NAMALWA (cell line): ENCODE results near the gene CA5A.
A peak's percentile ranks its signal among the peaks of the same experiment; 100 is the strongest.
"Not testable (repeated sequence)": the region's sequence is repeated elsewhere in the genome, so short reads cannot be mapped to it uniquely, and the experiment has no call there.

Experiments
- DNase-seq: peaks from one replicate; pipeline ENCODE4 v3.0.0-alpha.2; 2015; ENCODE audit warnings: low spot score

The CA5A gene

GRCh38 chr16:87894005-87894404, 42.3 kb downstream of the CA5A start:
- not testable (repeated sequence) for DNase-seq

- DNase-seq = no peak
These were observed 44.6 kb downstream of the CA5A start for GRCh38 chr16:87891764-87892163.

- DNase-seq = not testable (repeated sequence)
These were observed 46.6 kb downstream of the CA5A start for GRCh38 chr16:87889762-87890161.

- not testable (repeated sequence) for DNase-seq
These were observed 48.0 kb downstream of the CA5A start for GRCh38 chr16:87888346-87888745.

GRCh38 chr16:87887931-87888330, 48.4 kb downstream of the CA5A start:
- not testable (repeated sequence) for DNase-seq

- DNase-seq = not testable (repeated sequence)
These were observed 50.9 kb downstream of the CA5A start for GRCh38 chr16:87885371-87885967.

GRCh38 chr16:87882436-87883019, 53.8 kb downstream of the CA5A start:
- no peak for DNase-seq

GRCh38 chr16:87881324-87882200, 54.8 kb downstream of the CA5A start:
- no peak for DNase-seq

- DNase-seq = no peak
These were observed 56.1 kb downstream of the CA5A start for GRCh38 chr16:87880117-87880696.

GRCh38 chr16:87879411-87880013, 56.8 kb downstream of the CA5A start:
- DNase-seq = not testable (repeated sequence)

- DNase-seq = no peak
These were observed 57.6 kb downstream of the CA5A start for GRCh38 chr16:87878704-87879103.

GRCh38 chr16:87877942-87878507, 58.3 kb downstream of the CA5A start:
- no peak for DNase-seq

- no peak for DNase-seq
These were observed 61.5 kb downstream of the CA5A start for GRCh38 chr16:87874639-87875427.

- DNase-seq = not testable (repeated sequence)
These were observed 65.7 kb downstream of the CA5A start for GRCh38 chr16:87870418-87871291.

GRCh38 chr16:87869879-87870417, 66.4 kb downstream of the CA5A start:
- not testable (repeated sequence) for DNase-seq

GRCh38 chr16:87869061-87869878, 67.1 kb downstream of the CA5A start, which contains the start of gene SLC7A5:
Gene SLC7A5, minus strand, starts transcription at chr16:87869507. Its CDS starts 85 bp downstream, at chr16:87869422.
- peak; percentile 82 for DNase-seq

GRCh38 chr16:87868254-87869029, 67.9 kb downstream of the CA5A start:
- DNase-seq = peak; percentile 72
